EL (cell line): ENCODE results near the gene ZC3H12C.
"Not testable (repeated sequence)": the region's sequence is repeated elsewhere in the genome, so short reads cannot be mapped to it uniquely, and the experiment has no call there.

Experiments used
- DNase-seq: peaks from one replicate; pipeline ENCODE4 v3.0.0-alpha.2; 2016

The ZC3H12C gene

DNA sequence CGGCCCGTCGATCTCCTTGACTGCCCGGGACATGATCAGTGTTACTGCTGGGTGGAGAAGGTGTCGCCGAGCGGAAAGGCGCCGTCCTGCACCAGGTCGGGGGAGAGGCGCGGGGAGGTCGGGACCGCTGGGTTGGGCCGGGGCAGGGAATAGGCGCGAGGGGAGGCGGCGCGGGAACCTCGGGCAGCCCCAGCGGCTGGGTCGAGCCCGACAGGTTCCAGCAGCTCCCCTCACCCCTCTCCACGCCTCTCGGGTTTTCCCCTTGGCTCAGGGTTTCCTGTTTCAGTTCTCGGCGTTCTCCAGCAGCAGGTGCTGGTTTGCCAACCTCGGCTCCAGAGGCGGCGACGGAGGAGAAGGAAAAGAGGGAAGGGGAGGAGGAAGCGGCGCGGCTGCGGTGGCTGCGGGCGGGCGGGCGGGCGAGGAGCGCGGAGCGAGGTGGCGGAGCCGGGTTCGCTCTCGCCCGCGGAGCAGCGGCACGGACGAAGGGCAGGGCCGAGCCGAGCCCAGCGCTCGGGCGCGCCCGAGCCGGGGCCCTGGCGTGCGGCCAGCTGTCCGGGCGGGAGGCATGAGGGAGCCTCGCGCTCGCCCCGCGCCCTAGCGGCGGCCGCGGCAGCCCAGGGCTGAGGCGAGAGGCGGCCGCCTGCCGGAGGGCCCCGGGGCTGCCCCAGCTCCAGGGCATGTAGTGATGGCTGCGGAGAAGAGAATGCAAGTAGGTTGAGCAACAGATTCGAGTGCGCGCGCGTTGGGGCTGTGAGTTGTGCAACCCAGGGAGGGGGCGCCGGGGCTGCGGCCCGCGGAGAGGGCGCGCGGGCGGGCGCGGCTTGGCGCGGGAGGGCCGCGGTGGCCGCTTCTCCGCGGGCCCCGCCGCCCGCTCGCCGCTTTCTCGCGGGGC is at the start of gene ZC3H12C:
Gene ZC3H12C, plus strand, starts transcription at position 878 of the 892 bp plus-strand sequence. CDS start 20 bp downstream, outside the sequence.
- DNase-seq: peak; percentile 91

DNA sequence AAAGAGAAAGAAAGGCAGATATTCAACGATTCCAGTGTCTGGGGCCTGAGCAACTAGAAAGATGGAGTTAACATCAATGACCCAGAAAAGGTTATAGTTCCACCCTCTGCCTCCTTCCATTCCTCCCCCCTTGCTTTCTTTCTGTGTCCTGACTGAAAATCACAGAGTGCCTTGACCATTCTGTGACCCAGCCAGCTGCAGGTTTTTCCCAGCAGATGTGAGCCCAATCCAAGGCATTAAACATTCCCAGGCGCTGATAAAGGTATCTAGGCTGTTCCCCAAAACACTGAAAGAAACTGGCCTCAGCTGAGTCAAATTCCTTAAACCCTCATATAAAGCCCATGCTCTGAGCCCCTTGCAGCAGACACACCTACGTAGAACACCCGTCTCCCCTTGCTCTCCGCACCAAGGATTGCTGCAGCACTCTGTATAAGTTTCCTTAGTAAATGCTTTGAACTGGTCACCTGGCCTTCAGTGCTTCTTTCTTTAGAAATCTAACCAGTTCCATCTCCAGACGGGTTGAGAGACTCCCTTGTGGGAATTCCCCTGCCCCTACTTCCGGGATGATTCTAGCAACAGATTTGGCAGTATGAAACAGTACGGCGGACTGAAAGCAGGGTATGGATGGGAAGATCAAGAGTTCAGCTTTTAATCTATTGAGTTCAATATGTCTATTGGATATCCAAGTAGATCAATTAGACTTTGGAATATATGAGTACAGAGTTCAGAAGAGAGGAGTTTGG is 48.8 kb upstream of the ZC3H12C start:
- no peak for DNase-seq

DNA sequence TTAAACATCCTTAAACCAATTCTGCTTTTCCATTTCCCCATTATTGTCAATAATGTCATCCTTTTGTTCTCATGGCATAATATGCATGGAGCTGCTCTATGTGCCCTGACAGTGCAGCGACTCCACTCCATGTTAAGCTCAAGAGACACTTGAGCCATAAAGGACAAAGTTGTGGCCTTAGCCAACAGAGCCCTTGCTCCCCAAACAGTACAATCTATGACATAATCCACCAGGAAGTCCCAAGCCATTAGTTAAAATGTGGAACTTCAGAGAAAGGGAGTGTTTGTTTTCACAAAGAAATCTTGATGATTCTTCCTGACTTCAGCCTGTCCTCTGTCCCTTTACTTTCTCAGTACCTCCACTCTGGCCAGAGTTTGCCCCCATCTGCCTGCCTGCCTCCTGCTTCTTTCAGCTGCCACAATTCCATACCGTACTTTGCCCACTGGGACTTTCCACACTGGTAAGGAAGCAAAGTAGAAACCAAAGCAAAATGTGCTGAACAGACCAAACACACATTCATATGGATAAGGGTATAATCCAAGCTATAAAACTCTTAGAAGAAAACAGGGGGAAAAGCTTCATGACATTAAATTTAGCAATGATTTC is 46.3 kb upstream of the ZC3H12C start:
- DNase-seq: no peak

DNA sequence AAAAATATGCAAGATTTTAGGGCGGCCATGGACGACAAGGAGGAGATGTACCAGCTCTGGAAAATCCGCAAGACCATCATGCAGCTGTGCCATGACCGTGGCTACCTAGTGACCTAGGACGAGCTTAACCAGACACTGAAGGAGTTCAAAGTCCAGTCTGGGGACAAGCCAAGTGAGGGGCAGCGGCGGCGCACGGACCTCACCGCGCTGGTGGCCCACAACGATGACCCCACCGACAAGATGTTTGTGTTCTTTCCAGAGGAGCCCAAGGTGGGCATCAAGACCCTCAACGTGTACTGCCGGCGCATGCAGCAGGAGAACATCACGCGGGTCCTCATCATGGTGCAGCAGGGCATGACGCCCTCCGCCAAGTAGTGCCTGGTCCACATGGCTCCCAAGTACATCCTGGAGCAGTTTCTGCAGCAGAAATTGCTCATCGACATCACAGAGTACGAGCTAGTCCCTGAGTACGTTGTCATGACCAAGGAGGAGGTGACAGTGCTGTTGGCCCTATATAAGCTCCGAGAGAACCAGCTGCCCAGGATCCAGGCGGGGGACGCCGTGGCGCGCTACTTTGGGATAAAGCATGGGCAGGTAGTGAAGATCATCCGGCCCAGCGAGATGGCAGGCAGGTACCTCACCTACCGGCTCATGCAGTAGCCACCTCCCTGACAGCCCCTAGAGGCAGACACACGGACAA is 43.5 kb upstream of the ZC3H12C start:
- DNase-seq: no peak

DNA sequence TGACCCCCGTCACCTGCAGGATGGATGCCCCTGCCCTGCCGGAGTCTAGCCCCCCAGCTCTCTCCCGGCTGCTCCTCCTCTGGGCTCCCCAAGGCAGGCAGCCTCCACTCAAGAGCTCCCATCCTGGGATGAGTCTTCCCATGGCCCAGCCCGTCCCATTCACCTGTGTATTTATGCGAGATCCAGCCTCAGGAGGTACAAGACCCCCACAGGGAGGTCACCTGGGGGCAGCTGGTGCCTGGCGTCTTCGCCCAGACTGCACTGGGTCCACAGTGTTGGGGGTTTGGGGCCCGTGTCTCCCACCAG is 43.0 kb upstream of the ZC3H12C start:
- DNase-seq: no peak

DNA sequence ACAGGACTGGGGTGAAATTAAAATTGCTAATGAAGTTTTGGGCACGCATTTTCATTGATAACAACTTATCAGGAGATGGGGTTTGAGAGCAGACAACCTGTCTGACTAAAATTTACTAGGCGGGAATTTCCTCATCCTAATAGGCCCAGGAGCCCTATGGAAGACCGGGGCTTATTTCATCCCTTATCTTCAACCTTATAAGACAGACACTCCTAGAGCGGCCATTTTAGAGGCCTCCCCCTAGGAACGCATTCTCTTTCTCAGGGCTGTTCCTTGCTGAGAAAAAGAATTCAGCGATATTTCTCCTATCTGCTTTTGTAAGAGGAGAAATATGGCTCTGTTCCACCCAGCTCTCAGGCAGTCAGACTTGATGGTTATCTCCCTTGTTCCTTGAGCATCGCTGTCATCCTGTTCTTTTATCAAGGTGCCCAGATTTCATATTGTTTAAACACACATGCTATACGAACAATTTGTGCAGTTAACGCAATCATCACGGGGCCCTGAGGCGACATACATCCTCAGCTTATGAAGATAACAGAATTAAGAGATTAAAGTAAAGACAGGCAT is 39.3 kb upstream of the ZC3H12C start:
- DNase-seq: no peak

DNA sequence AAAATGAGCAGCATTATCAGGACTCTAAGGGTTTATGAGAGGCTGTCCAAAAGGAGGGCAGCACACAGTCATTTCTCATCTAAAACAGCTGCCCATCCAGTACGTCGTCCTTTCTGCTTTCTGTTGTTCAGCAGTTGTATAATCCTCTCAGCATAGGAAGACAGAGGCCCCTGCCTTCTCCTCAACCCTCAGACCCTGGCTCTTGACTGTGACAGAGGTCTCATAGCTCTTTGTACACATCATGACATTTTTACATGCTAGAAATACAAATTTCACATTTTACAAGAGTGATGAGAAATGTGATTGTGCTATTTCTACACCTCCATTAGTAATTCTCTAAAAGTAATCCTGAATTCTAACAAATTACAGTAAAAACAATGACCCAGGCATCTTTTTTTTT is 36.2 kb upstream of the ZC3H12C start:
- no peak for DNase-seq

DNA sequence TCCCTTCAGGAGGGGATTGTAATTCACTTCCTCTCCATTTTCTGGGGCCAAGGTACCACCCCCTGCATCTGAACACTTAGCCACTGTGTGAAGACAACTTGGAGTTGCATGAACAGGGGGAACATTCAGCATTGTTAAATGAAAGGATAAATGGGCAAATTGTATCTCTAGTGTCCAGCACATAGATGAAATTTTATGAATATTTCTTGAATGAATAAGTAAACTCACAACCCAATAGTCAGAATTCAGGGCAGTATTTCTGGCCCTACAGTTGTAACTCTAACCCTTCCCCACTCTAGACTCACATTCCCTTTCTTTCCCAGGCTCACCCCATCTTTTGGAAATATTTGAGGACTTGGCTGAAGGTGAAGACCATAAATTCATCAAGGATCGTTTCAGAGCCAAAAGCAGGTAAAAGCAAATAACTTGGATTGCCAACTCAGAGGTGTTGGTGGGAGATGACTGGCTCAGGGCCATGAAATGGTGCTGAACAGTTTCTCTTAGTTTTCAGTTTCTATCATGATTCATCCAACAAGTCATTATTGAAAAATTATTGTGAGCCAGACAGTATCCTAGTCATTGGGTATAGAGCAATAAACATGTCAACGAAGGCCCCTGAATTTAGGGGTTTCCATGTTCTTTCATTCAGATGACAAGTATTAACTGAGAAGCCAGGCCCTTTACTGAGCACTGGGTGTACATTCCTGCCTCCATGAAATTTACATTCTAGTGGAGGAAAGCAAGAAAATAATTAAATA is 33.3 kb upstream of the ZC3H12C start:
- peak; percentile 77 for DNase-seq

DNA sequence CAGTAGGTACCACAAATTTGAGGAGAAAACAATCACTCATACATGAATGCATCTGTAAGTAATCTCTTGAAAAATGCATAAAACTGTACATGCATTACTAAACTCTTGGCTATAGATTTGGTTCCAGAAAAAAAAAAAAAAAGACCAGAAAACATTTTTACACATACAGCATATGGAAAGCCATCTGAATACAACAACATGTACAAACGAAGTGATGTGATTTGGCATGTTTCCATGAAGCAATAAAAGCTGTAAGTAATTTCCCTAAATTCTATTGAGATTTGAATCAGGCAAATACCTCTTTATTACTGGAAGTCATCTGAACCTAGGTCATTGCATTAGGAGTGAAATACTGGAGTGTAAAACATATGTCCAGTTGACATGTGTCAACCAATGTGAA is 31.9 kb upstream of the ZC3H12C start:
- DNase-seq: no peak

DNA sequence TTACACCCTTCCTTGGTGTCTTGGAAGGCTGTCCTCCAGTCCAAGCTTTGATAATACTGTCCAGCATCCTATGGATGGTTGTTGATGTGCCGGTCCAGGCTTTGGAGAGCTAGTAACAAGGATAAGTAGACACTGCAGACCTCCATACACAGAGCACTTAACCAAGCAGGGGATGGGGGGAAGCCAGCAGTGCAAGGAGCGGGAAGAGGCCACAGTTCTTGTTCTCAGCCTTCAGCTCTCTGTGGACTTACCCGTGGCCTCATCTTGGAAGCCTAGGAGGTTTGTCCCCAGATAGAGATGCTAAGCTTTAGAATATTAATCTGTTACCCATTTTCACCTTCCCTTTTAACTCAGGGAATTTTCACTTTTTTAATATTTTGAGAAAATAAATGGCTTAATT is 30.9 kb upstream of the ZC3H12C start:
- DNase-seq: no peak

DNA sequence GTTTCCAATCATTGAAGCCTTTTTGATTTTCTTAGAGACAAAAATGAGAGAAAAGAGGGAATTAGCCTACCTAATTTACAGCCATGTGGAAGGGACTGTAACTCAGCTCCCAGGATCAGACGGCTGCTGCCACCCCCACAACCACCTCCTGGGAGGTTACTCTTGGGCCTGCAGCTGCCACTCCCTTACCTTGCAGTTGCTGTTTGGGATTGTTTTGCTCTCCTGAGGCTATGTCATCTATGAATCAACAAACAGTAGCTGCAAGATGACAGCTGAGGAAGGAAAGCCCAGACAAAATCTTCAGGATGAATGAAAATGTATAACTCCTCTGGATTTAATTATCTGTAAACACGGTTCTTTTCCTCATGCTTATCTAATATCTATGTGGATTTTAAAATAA is 28.0 kb upstream of the ZC3H12C start:
- DNase-seq: no peak

DNA sequence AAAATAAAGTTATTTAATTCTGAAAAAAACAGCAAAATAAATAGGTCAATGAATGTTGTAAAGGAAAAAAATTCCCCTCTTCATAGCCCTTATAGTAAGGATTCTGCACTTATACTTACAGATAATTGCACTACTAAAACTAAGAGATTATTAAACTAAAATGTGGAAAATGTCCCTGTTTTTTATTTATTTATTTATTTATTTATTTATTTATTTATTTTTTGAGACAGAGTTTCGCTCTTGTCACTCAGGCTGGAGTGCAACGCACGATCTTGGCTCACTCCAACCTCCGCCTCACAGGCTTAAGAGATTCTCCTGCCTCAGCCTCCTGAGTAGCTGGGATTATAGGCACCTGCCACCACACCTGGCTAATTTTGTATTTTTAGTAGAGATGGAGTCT is 25.2 kb upstream of the ZC3H12C start:
- DNase-seq: not testable (repeated sequence)

DNA sequence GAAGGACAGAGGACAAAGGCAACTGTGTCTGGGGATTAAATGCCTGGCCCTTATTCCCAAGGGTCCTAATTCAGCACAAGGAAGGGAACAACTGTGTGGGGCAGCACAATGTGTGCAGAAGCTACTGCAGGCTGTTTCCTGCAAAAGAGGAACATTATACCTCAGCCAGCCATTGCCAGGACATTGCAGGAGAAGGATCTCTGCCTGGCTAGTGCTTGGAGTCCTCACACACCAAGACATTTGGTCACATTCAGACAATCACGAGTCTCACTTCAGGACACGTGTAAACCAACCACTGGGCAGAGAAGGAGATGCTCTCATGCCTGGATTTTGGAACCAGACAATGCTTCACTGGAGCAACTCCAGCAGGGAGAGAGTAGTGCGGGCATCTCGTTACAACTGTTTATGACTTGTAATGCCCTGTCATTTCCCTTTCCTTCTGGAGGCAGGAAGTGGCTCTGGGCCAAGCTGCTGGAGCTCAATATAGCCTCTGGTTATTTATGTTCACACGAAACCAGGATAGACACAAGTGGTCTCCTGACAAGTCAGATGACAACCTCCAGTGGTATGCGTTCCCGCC is 23.9 kb upstream of the ZC3H12C start:
- DNase-seq: peak; percentile 96

DNA sequence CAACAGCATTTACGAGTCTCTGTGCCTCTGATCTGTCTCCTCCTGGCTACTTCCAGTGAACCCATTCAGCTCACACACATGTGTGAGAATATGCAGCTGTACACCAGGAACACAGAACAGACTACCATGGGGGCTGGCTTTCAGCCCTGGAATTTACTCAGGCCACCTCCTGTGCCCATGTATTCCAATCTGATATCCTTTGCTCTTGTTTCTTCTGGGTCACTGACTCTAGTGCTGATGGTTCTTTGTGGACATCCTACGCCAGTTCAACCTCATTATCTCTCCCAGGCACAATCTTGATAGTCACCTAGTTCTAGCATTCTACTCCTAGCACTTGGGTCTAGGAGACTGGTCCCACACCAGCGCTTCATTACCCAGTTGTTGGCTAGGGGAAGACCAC is 23.0 kb upstream of the ZC3H12C start:
- DNase-seq: no peak

DNA sequence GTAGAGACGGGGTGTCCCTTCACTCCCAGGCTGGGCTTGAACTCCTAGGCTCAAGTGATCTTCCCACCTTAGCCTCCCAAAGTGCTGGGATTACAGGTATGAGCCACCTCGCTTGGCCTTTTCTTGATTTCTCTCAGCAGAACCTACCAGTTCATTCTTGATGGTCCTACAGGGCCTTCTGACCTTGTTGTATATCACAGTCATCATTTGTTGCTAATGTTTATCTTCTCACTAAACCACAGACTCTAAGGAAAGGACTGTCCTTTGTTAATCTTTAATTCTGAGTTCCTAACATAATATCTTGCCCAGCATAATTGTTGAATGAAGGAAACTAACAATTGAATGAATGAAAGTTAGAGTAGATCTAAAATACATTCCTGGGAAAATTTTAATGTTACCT is 22.0 kb upstream of the ZC3H12C start:
- DNase-seq: no peak

DNA sequence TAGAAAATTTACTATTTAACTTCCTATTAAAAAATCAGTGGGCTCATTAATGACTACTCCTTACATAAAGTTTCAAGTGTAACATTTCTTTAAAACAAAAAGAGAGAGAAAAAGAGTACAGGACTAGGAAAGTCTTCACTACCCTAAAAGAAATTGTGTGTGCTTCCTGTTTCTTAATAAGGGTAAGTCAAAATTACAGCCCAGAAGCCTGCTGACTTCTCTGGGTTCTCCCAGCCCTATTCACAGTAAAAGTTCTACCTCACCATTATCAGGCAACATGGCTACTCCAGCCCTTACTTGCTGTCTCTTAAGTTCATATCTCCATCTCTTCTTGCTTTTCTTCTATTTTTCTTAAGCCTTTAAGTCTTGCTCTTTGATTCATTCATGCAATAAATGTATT is 20.3 kb upstream of the ZC3H12C start:
- no peak for DNase-seq

DNA sequence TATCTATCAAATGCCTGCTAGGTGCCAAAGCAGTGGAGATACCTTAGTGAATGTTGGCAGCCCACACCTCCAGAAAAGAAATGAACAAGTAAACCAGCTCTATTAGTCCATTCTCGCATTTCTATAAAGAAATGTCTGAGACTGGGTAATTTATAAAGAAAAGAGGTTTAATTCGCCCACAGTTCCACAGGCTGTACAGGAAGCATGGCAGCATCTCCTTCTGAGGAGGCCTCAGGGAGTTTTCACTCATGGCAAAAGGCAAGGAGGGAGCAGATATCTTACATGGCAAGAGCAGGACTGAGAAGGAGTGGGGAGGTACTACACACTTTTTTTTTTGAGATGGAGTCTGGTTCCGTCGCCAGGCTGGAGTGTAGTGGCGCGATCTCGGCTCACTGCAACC is 18.7 kb upstream of the ZC3H12C start:
- no peak for DNase-seq

DNA sequence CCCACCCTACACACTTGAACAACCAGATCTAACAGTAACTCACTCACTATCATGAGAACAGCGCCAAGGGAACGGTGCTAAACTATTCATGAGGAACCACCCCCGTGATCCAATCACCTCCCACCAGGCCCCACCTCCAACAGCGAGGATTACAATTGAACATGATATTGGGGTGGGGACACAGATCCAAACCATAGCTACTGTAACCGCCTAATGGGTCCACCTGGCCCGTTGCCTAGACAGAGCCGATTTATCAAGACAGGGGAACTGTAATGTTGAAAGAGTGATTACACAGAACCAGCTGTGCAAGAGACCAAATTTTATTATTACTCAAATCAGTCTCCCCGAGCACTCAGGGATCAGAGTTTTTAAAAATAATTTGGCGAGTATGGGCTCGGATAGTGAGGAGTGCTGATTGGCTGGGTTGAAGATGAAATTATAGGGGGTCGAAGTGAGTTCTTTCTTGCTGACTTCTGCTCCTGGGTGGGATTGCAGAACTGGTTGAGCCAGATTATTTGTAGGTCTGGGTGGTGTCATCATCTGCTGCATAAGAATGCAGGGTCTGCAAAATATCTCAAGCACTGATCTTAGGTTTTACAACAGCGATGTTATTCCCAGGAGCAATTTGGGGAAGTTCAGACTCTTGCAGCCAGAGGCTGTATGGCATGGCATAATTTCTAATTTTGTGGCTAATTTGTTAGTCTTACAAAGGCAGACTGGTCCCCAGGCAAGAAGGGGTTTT is 17.9 kb upstream of the ZC3H12C start:
- no peak for DNase-seq

DNA sequence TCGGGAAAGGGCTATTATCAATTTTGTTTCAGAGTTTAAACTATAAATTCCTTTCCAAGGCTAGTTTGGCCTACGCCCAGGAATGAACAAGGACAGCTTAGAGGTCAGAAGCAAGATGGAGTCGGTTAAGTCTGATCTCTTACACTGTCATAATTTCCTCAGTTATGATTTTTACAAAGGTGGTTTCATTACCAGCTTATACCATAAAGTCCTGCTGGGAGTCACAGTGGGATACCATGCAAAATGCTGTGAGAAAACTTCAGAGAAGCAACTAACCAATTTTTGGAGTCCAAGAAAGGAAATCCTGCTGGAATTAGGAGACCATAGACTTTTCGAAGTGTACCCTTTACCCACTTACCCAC is 17.4 kb upstream of the ZC3H12C start:
- no peak for DNase-seq

DNA sequence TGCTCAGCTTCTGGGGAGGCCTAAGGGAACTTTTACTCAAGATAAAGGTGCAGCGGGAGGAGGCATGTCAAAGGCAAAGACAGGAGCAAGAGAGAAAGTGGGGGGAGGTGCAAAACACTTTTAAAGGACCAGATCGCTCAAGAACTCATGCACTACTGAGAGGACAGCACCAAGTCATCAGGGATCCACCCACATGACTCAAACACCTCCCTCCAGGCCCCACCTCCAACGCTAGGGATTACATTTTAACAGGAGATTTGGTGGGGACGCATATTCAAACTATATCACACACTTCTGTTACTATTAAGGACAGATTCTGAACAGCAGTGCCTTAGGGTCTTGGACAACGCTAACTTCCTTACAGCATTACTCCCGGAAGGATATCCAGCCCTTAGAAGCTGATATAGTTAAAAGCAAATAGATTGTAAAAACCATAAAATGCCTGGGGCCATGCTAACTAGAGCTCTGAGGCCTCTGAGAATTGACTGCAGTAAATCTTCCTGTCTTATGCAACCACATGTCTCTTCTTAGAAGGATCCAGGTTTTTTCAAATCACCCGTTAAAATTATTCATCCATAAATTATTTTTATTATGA is 16.7 kb upstream of the ZC3H12C start:
- DNase-seq: peak; percentile 74

DNA sequence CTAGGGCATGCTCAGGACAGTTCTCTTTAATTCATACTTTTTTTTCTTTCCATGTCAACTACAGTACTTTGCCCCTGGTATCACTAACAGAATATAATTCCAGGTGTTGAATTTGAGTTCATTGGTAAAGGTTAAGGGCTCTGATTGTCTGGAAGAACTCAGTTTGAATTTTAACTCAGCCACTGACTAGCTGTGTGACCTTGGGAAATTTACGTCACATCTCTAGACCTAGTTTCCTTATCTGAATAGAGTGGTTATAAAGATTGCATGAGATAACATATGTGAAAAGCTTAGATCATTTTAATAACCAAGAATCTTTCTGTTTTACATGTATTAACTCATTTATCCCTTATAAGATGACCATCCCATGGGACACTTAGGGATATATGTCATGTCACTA is 15.8 kb upstream of the ZC3H12C start:
- DNase-seq: no peak
